Measurements from ENCODE around the gene SRPK3. TPM values are rescaled to one million over a fixed set of nuclear protein-coding genes. Genes with fewer than 3 reads are reported as not detected.
"Not testable (repeated sequence)": the region's sequence is repeated elsewhere in the genome, so short reads cannot be mapped to it uniquely, and the experiment has no call there.

The SRPK3 gene
- total and polyA plus RNA-seq, 7 experiments from 2014 or later: not detected

DNA sequence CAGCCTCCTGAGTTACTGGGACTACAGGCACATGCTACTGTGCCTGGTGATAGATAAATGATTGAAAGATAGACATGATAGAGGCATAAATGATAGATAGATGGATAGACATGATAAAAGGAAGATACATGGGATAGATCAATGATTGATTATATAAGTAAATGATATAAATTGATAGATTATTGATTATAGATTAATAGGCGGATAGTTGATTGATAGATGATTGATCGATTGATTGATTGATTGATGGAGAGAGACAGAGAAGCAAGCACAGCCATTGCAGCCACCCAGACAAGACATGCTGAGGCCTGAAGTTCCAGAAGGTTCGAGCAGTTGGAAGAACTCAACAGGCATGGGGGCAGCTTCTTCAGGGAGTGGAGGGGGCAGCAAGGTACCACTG is 34.5 kb upstream of the SRPK3 start:
- no peak overlapping the region for H3K4me3 Mint-ChIP-seq
- intact Hi-C loops (cut with micrococcal nuclease): no loop called here

DNA sequence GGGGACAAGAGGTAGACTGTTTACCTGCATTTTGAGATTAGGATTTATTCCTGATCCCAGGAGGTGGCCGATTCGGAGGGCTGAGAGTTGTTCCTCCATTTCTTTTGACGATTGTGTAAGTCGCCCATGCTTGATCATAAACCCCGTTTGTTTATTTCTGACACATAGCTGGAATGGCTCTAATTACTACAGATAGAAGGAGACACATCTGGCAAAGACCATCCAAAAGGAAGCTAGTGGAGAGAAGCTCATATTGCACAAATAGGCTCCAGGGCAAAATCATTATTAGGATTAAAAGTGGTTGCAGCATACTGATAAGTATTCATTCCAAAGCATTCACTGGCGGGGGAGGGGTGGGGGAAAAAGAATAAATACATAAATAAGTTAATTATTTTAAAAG is 33.9 kb upstream of the SRPK3 start:
- H3K36me3 ChIP-seq (ENCODE audit: control insufficient read depth in 2 of 3, insufficient read depth in 3 of 3, low read length in 3 of 3): not testable (repeated sequence)

More for the DNA sequence above, 34.5 kb upstream of the SRPK3 start:
- Mint-ChIP-seq H3K27me3 (peaks cover 0 to 14% (median 3%) of the 10 kb centered on the region in 5 donors), H3K4me1 (peaks cover 0 to 10% (median under 1%) of the 10 kb centered on the region in 7 donors), H3K36me3 (no peaks in the 10 kb centered on the region), H3K27ac (no peak overlapping the region), H3K9me3 (no peaks in the 10 kb centered on the region)
- ChIA-PET CTCF (no interaction called here), POLR2A (no interaction called here)
- ATAC-seq: no peak
- Histone ChIP-seq H3K9me3 (ENCODE audit: control insufficient read depth in 2 of 3, low read length in 3 of 3) (no peaks in the 10 kb centered on the region), H3K36me3 (ENCODE audit: control insufficient read depth in 2 of 3, insufficient read depth in 3 of 3, low read length in 3 of 3) (no peaks in the 10 kb centered on the region), H3K4me3 (ENCODE audit: low read length) (no peak overlapping the region), H3K4me1 (ENCODE audit: control insufficient read depth in 2 of 2, insufficient read depth in 2 of 2, low read length in 2 of 2) (no peaks in the 10 kb centered on the region), H3K27me3 (ENCODE audit: control insufficient read depth in 2 of 2, insufficient read depth in 2 of 2, low read length in 2 of 2) (no peaks in the 10 kb centered on the region), H3K27ac (ENCODE audit: low read depth, low read length) (no peak overlapping the region)
- DNase-seq: no peak

GRCh38 chrX:153749017-153749416 is 31.8 kb upstream of the SRPK3 start:
- CTCF ChIA-PET: interaction anchor here (1.1 kb wide), 1 partner anchor 198 kb away, joined by 5 read pairs; no protein-coding TSS in a partner anchor
- H3K27me3 ChIP-seq (ENCODE audit: control insufficient read depth in 2 of 2, insufficient read depth in 2 of 2, low read length in 2 of 2); H3K36me3 Mint-ChIP-seq; H3K9me3 ChIP-seq (ENCODE audit: control insufficient read depth in 2 of 3, low read length in 3 of 3); H3K4me3 ChIP-seq (ENCODE audit: low read length); intact Hi-C loops (cut with micrococcal nuclease); H3K36me3 ChIP-seq (ENCODE audit: control insufficient read depth in 2 of 3, insufficient read depth in 3 of 3, low read length in 3 of 3); H3K9me3 Mint-ChIP-seq; H3K4me3 Mint-ChIP-seq; H3K4me1 ChIP-seq (ENCODE audit: control insufficient read depth in 2 of 2, insufficient read depth in 2 of 2, low read length in 2 of 2); H3K27ac ChIP-seq (ENCODE audit: low read depth, low read length); H3K27ac Mint-ChIP-seq; H3K4me1 Mint-ChIP-seq; POLR2A ChIA-PET; DNase-seq; ATAC-seq: not testable (repeated sequence)
- H3K27me3 Mint-ChIP-seq: peaks cover 0 to 14% (median 3%) of the 10 kb centered on the region in 5 donors

More for the DNA sequence above, 33.9 kb upstream of the SRPK3 start:
- intact Hi-C loops (cut with micrococcal nuclease); H3K36me3 Mint-ChIP-seq; H3K27ac ChIP-seq (ENCODE audit: low read depth, low read length); H3K27ac Mint-ChIP-seq; ATAC-seq; CTCF ChIA-PET; POLR2A ChIA-PET; H3K9me3 ChIP-seq (ENCODE audit: control insufficient read depth in 2 of 3, low read length in 3 of 3); DNase-seq; H3K4me3 ChIP-seq (ENCODE audit: low read length); H3K4me1 Mint-ChIP-seq; H3K4me1 ChIP-seq (ENCODE audit: control insufficient read depth in 2 of 2, insufficient read depth in 2 of 2, low read length in 2 of 2); H3K27me3 ChIP-seq (ENCODE audit: control insufficient read depth in 2 of 2, insufficient read depth in 2 of 2, low read length in 2 of 2); H3K9me3 Mint-ChIP-seq; H3K4me3 Mint-ChIP-seq: not testable (repeated sequence)
- peaks cover 0 to 14% (median 3%) of the 10 kb centered on the region in 5 donors for H3K27me3 Mint-ChIP-seq

GRCh38 chrX:153750127-153750774 is 30.6 kb upstream of the SRPK3 start:
- no peaks in the 10 kb centered on the region for H3K36me3 ChIP-seq (ENCODE audit: control insufficient read depth in 2 of 3, insufficient read depth in 3 of 3, low read length in 3 of 3)
- Mint-ChIP-seq H3K4me3 (no peak overlapping the region), H3K27me3 (peaks cover 0 to 14% (median 3%) of the 10 kb centered on the region in 5 donors), H3K9me3 (no peaks in the 10 kb centered on the region), H3K36me3 (no peaks in the 10 kb centered on the region), H3K4me1 (no peaks in the 10 kb centered on the region), H3K27ac (no peak overlapping the region)
- H3K27me3 ChIP-seq (ENCODE audit: control insufficient read depth in 2 of 2, insufficient read depth in 2 of 2, low read length in 2 of 2): no peaks in the 10 kb centered on the region
- H3K27ac ChIP-seq (ENCODE audit: low read depth, low read length): no peak overlapping the region
- intact Hi-C loops (cut with micrococcal nuclease): no loop called here
- DNase-seq: no peak
- CTCF ChIA-PET: no interaction called here
- POLR2A ChIA-PET: no interaction called here
- no peak overlapping the region for H3K4me3 ChIP-seq (ENCODE audit: low read length)
- no peaks in the 10 kb centered on the region for H3K4me1 ChIP-seq (ENCODE audit: control insufficient read depth in 2 of 2, insufficient read depth in 2 of 2, low read length in 2 of 2)
- no peak for ATAC-seq
- H3K9me3 ChIP-seq (ENCODE audit: control insufficient read depth in 2 of 3, low read length in 3 of 3): no peaks in the 10 kb centered on the region

DNA sequence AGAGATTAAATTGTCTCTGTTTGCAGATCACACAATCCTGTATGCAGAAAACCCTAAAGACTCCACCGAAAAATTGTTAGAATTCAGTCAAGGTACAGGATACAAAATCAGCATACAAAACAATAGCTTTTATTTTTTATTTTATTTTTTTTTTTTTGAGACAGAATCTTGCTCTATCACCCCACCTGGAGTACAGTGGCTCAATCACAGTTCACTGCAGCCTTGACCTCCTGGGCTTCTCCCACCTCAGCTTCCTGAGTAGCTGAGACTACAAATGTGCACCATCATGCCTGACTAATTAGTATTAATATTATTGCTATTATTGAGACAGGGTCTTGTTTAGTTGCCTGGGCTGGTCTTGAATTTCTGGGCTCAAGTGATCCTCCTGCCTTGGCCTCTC is 25.7 kb upstream of the SRPK3 start:
- CTCF ChIA-PET: interaction anchor here (1.1 kb wide), 1 partner anchor 193 kb away, joined by 4 read pairs; no protein-coding TSS in a partner anchor
- intact Hi-C loops (cut with micrococcal nuclease): no loop called here
- H3K27ac Mint-ChIP-seq: no peak overlapping the region
- Histone ChIP-seq H3K4me1 (ENCODE audit: control insufficient read depth in 2 of 2, insufficient read depth in 2 of 2, low read length in 2 of 2) (no peaks in the 10 kb centered on the region), H3K9me3 (ENCODE audit: control insufficient read depth in 2 of 3, low read length in 3 of 3) (no peaks in the 10 kb centered on the region), H3K27ac (ENCODE audit: low read depth, low read length) (no peak overlapping the region), H3K4me3 (ENCODE audit: low read length) (no peak overlapping the region), H3K27me3 (ENCODE audit: control insufficient read depth in 2 of 2, insufficient read depth in 2 of 2, low read length in 2 of 2) (no peaks in the 10 kb centered on the region), H3K36me3 (ENCODE audit: control insufficient read depth in 2 of 3, insufficient read depth in 3 of 3, low read length in 3 of 3) (no peaks in the 10 kb centered on the region)
- H3K27me3 Mint-ChIP-seq: peaks cover 0 to 13% (median 0%) of the 10 kb centered on the region in 5 donors
- peaks cover 0 to 4% (median 0%) of the 10 kb centered on the region in 11 donors for H3K9me3 Mint-ChIP-seq
- no peaks in the 10 kb centered on the region for H3K4me1 Mint-ChIP-seq
- no peaks in the 10 kb centered on the region for H3K36me3 Mint-ChIP-seq
- ATAC-seq: no peak
- no peak for DNase-seq
- no peak overlapping the region for H3K4me3 Mint-ChIP-seq
- POLR2A ChIA-PET: no interaction called here

GRCh38 chrX:153761863-153762262 is 19.0 kb upstream of the SRPK3 start:
- Mint-ChIP-seq H3K36me3 (no peaks in the 10 kb centered on the region), H3K27ac (no peak overlapping the region), H3K9me3 (no peaks in the 10 kb centered on the region), H3K4me3 (no peak overlapping the region), H3K27me3 (peaks cover 0 to 11% (median 0%) of the 10 kb centered on the region in 5 donors), H3K4me1 (peaks cover 0 to 7% (median 5%) of the 10 kb centered on the region in 7 donors)
- ChIA-PET POLR2A (interaction anchor here (0.7 kb wide), 1 partner anchor 47 kb away, joined by 3 read pairs; no protein-coding TSS in a partner anchor), CTCF (interaction anchor here (0.6 kb wide), 1 partner anchor 259 kb away, joined by 4 read pairs; no protein-coding TSS in a partner anchor)
- Histone ChIP-seq H3K36me3 (ENCODE audit: control insufficient read depth in 2 of 3, insufficient read depth in 3 of 3, low read length in 3 of 3) (no peaks in the 10 kb centered on the region), H3K9me3 (ENCODE audit: control insufficient read depth in 2 of 3, low read length in 3 of 3) (no peaks in the 10 kb centered on the region), H3K4me1 (ENCODE audit: control insufficient read depth in 2 of 2, insufficient read depth in 2 of 2, low read length in 2 of 2) (no peaks in the 10 kb centered on the region), H3K4me3 (ENCODE audit: low read length) (no peak overlapping the region), H3K27me3 (ENCODE audit: control insufficient read depth in 2 of 2, insufficient read depth in 2 of 2, low read length in 2 of 2) (no peaks in the 10 kb centered on the region), H3K27ac (ENCODE audit: low read depth, low read length) (no peak overlapping the region)
- intact Hi-C loops (cut with micrococcal nuclease): loop anchor here (5.0 to 10.0 kb wide), 2 partner anchors 140 to 293 kb away; partner anchors contain the start of gene AVPR2 (in 1 of the 2)
- DNase-seq: no peak
- no peak for ATAC-seq

Data from naive thymus-derived CD4-positive, alpha-beta T cell (primary cell).